ENCODE measurements around the gene PABPC5.

The PABPC5 gene

DNA sequence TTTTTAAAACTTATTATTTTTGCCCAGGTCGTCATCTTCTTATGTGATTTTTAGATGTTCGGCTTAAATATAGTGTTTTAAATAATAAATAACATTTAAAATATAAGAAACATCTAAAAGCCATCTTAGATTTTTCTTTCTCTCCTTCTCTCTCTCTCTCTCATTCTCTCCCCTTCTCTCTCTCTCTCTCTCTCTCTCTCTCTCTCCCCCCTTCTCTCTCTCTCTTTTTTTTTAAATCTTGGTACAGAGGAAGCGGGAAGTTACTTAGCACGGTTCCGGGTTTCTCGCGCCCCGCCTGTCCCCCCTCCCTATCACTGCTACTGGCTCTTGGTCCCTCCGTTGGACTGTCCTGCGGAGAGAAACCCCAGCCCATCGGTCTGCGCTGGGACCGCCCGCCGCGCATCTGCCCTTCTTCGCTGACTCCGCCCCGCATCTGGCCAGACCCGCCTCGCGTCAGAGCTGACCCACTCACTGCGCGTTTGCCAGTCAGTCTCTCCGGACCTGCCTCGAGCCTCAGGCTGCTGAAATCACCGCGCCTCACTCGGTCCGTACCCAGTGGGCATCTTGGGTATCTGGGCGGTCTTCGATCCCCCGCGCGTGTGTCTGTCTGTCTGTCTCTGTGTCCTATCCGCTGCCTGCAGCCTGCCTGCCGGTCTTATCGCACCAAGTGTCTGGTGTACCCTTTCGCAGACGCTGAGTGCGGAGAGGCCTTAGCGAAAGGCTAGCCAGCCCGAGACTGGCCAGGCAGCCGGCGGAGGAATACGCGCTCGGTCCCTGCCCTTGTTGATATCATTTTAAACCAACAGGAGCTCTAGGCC lies at the start of gene PABPC5:
Gene PABPC5 (plus strand): TSS at position 489 of the 818 bp plus-strand sequence. CDS start 739 bp downstream, outside the sequence.
- DNase-seq (no peak), ATAC-seq (no peak)

DNA sequence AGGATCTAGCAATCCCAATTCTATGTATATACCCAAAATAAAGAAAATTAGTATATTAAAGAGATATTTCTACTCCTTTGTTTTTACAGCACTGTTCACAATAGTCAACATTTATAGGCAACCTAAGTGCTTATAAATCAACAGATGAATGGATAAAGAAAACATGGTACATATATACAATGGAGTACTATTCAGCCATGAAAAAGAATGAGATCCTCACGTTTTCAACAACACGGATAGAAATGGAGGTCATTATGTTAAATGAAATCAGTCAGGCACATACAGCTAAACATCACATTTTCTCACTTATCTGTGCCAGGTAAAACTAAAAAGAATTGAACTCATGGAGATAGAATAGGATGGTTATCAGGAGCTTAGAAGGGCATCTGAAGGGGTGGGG lies 45.6 kb upstream of the PABPC5 start:
- ATAC-seq (no peak), DNase-seq (no peak)

DNA sequence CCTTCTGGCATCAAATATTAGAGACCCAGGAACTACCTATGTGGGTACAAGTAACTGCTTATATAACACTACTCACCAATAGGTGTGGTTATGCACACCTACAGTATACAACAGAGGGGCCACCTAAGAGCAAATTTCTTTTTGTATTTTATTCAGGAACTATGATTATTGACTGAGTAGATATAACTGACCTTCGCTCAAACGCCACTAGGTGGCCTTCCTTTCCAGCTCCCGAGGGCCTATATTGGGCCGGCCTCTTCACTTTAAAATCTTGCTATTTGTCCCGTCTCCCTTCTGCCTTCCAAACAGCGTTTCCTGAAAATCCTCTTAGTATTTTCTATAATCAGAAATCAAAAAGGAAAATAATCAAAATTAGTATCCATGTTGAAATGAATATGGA lies 19.9 kb upstream of the PABPC5 start:
- DNase-seq (no peak), ATAC-seq (no peak)

DNA sequence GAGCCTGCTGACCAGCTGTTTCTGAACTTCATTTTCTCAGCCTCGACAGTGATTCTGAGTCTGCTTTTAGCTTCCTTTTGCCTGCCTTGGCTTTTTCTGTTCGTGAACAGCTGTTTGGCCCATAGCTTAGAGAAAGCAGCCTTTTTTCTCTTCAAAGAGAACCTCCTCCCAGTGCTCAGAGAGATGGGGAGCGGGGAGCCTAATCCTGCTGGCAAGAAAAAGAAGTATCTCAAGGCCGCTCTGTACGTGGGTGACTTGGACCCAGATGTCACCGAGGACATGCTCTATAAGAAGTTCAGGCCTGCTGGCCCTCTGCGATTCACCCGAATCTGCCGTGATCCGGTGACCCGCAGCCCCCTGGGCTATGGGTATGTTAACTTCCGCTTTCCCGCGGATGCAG lies 756 bp downstream of the PABPC5 start:
- no peak for DNase-seq

More for the DNA sequence above, 756 bp downstream of the PABPC5 start:
- ATAC-seq = no peak

Measured in stimulated activated naive CD8-positive, alpha-beta T cell treated with anti-CD3 and anti-CD28 coated beads, Interleukin-15, Interleukin-2, amounts not matched to agents 100 U/mL and 50 U/mL, for 24 hours (primary cell).